AG09319 (cell line): ENCODE data around the gene DNAAF3.
"Not testable (repeated sequence)": the region's sequence is repeated elsewhere in the genome, so short reads cannot be mapped to it uniquely, and the experiment has no call there.

Experiments used
- DNase-seq: peaks from one replicate; pipeline ENCODE4 v3.0.0-alpha.2; 2010; ENCODE audit warnings: low read depth; ENCODE audit errors: extremely low read depth
- TF ChIP-seq, protein P1 (sequence below): IDR thresholded peaks from 2 replicates; pipeline ENCODE4 v1.5.1; 2011; ENCODE audit warnings: low read depth, mild to moderate bottlenecking, inconsistent platforms, low read length, moderate library complexity

The DNAAF3 gene

DNA sequence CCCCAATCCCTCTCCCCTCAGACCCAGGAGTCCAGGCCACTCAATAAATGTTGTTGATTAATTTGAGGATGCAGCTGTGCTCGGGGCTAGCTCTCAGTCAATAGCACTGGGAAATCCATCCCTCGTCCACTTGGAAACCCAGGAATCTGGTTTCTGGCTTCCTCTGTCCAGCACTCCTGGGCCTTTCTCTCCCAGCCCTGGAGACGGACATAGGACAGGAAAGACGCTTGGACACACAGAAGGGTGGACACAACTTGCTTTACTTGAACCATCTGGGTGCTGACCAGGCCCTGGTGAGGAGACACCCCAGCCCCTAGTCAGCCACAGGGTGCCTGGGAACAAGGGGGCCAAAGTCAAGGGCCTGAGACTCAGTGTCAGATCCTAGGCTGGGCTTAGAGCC, 8.0 kb downstream of the DNAAF3 start:
- TF ChIP-seq, protein P1, sequence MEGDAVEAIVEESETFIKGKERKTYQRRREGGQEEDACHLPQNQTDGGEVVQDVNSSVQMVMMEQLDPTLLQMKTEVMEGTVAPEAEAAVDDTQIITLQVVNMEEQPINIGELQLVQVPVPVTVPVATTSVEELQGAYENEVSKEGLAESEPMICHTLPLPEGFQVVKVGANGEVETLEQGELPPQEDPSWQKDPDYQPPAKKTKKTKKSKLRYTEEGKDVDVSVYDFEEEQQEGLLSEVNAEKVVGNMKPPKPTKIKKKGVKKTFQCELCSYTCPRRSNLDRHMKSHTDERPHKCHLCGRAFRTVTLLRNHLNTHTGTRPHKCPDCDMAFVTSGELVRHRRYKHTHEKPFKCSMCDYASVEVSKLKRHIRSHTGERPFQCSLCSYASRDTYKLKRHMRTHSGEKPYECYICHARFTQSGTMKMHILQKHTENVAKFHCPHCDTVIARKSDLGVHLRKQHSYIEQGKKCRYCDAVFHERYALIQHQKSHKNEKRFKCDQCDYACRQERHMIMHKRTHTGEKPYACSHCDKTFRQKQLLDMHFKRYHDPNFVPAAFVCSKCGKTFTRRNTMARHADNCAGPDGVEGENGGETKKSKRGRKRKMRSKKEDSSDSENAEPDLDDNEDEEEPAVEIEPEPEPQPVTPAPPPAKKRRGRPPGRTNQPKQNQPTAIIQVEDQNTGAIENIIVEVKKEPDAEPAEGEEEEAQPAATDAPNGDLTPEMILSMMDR, result no peak
- no peak for DNase-seq

- TF ChIP-seq, protein P1, result no peak
- DNase-seq, result no peak
These were observed 9.1 kb downstream of the DNAAF3 start, which contains the start of gene TNNI3 for GRCh38 chr19:55157064-55157908. TNNI3 (minus strand) TSS chr19:55157732; CDS start chr19:55157589, 143 bp downstream.

DNA sequence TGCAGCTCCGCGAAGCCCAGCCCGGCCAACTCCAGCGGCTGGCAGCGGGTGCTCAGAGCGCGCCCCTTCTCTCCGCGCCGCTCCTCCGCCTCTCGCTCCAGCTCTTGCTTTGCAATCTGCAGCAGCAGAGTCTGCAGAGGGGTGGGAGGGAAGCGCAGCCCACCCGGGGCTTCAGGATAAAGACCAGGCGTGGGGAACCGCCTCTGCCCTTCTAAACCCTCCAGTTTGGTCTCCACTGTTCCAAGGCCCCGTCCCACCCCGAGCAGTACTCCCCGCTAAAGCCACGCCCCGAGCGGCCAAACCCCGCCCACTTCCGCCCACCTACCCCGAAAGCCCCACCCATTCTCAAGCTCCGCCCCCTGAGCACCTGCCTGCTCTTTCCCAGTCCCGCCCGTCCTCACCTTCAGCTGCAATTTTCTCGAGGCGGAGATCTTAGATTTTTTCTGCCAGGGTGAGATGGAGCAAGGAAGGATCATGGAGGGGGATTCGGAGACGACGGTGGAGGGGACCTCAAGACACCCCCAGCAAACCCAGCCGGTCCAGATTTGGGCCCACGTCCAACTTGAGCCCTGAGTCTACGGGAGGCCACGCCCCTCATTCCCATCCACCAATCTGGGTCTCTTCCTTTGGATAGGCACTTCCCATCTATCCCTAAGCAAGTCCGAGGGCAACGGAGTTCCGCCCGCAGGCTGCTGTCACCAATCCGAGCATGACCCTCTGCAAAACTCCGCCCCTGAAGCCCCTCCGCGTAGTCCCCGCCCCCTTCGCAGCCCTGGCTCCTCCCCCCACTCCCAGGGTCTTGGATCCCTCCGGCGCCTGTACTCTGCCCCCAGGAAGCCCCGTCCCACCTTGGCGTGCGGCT, 10.0 kb downstream of the DNAAF3 start:
- DNase-seq, result no peak
- TF ChIP-seq, protein P1, result no peak

GRCh38 chr19:55155784-55156183, 10.6 kb downstream of the DNAAF3 start:
- not testable (repeated sequence) for DNase-seq

- DNase-seq, result no peak
- TF ChIP-seq, protein P1, result no peak
These were observed 12.7 kb downstream of the DNAAF3 start for GRCh38 chr19:55153652-55154264.

GRCh38 chr19:55152017-55152416, 14.4 kb downstream of the DNAAF3 start:
- TF ChIP-seq, protein P1, result no peak
- no peak for DNase-seq

DNA sequence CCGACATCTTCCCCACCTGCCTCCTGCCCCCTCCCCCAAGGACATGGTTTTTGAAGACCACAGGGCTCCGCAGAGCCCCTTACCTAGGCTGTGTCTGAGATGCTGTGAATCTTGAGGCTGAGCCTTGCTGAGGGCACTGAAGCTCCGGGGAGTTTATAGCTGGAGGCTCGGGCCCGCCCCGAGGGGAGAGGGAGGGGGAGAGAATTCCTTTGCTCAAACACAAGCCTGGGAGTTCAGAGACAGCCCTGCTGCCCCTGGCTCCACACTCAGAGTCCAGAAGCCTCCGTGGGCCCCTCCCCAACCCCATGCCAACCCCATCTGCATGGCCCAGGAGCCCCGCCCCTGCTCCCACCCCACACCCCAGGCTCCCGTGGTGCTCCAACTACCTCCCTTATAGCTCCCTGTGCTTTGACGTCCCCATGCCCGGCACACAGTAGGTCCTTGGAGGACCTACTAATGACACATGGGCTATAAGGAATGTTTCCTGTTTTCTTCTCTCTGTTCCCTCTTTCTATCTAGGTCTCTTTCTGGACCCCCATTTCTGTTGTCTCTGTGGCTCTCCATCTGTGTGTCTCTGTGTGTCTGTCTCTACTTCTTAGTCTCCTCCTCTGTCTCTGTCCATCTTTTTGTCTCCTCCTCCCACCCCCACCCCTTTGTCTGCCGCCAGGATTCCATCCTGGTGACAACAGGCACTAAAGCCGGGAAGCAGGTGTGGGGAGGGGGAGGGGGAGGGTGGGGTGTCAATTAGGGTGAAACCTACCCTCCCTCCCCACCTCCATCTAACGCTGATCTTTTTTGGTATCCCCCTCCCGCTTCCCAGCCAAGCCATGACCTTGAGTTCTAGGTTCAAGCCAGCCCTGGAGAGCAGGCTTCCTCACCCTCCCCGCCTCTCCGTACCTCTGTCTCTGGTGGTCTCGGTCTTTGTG, 17.1 kb downstream of the DNAAF3 start, which contains the start of gene TNNT1:
TSS of gene TNNT1 (minus strand) at position 129 of the 926 bp plus-strand sequence. CDS start 2,049 bp downstream, outside the sequence.
- DNase-seq, result no peak
- TF ChIP-seq, protein P1, result no peak
